Naive thymus-derived CD4-positive, alpha-beta T cell (primary cell): ENCODE measurements around the gene CNN1. TPM values are rescaled to one million over a fixed set of nuclear protein-coding genes. Genes with fewer than 3 reads are reported as not detected.

Source experiments
- ATAC-seq: fragments of 150-1000 bp; cut with Tn5 transposase; 2 replicates; pipeline ENCODE4 v1.10.0; 2021; ENCODE audit warnings: mild to moderate bottlenecking, moderate library complexity
- CTCF ChIA-PET: fragments of 350-600 bp; sonication (Branson Sonifier 250); formaldehyde crosslinking; loops from one replicate; lab custom pipeline; 2021; ENCODE audit warnings: antibody characterized with exemption; lab: Charles Lee
- POLR2A ChIA-PET: fragments of 350-600 bp; sonication (Branson Sonifier 250); formaldehyde crosslinking; loops from one replicate; lab custom pipeline; 2021; ENCODE audit warnings: antibody characterized with exemption, inconsistent platforms; lab: Charles Lee
- DNase-seq, 9 donors: peaks; one replicate each; pipeline versions ENCODE4 v3.0.0 to v3.0.0-alpha.2; 2020 to 2022; ENCODE audit warnings: mixed read lengths in 1 of 9
- H3K27ac ChIP-seq: one replicate; pipeline ENCODE4 v1.7.0; 2013; ENCODE audit warnings: mild to moderate bottlenecking, low read depth, low read length, moderate library complexity
- H3K27me3 ChIP-seq, 2 donors: one replicate each; pipeline ENCODE4 v1.7.0; 2013; ENCODE audit warnings: low read length in 2 of 2, mild to moderate bottlenecking in 2 of 2, moderate library complexity in 2 of 2; ENCODE audit not compliant: control insufficient read depth in 2 of 2, insufficient read depth in 2 of 2
- H3K36me3 ChIP-seq, 3 experiments: 1 replicate in 2 of 3; 2 replicates in 1 of 3; pipeline ENCODE4 v1.7.0; 2013; ENCODE audit warnings: low read length in 3 of 3, mild to moderate bottlenecking in 3 of 3, moderate library complexity in 1 of 3; ENCODE audit not compliant: insufficient read depth in 3 of 3, control insufficient read depth in 2 of 3
- H3K4me1 ChIP-seq, 2 donors: one replicate each; pipeline ENCODE4 v1.7.0; 2013; ENCODE audit warnings: low read length in 2 of 2, mild to moderate bottlenecking in 2 of 2, moderate library complexity in 1 of 2; ENCODE audit not compliant: control insufficient read depth in 2 of 2, insufficient read depth in 2 of 2
- H3K4me3 ChIP-seq: 2 replicates; pipeline ENCODE4 v1.7.0; 2013; ENCODE audit warnings: mild to moderate bottlenecking, low read length
- H3K9me3 ChIP-seq, 3 experiments: 1 replicate in 2 of 3; 2 replicates in 1 of 3; pipeline ENCODE4 v1.7.0; 2013; ENCODE audit warnings: low read length in 3 of 3; ENCODE audit not compliant: control insufficient read depth in 2 of 3
- H3K27ac Mint-ChIP-seq, 9 donors: one replicate each; pipeline ENCODE4 v1.8.0; 2020 to 2022; ENCODE audit warnings: mixed read lengths in 9 of 9, mild to moderate bottlenecking in 8 of 9, moderate library complexity in 5 of 9, inconsistent platforms in 2 of 9
- H3K27me3 Mint-ChIP-seq, 5 donors: one replicate each; pipeline ENCODE4 v1.8.0; 2021 to 2022; ENCODE audit warnings: mixed read lengths in 5 of 5, mild to moderate bottlenecking in 1 of 5
- H3K36me3 Mint-ChIP-seq, 5 donors: one replicate each; pipeline ENCODE4 v1.8.0; 2020 to 2022; ENCODE audit warnings: mixed read lengths in 5 of 5, mild to moderate bottlenecking in 3 of 5, inconsistent platforms in 1 of 5
- H3K4me1 Mint-ChIP-seq, 7 donors: one replicate each; pipeline ENCODE4 v1.8.0; 2020 to 2022; ENCODE audit warnings: mixed read lengths in 7 of 7, mild to moderate bottlenecking in 3 of 7, inconsistent platforms in 1 of 7
- H3K4me3 Mint-ChIP-seq, 10 donors: one replicate each; pipeline ENCODE4 v1.8.0; 2020 to 2022; ENCODE audit warnings: mild to moderate bottlenecking in 10 of 10, mixed read lengths in 10 of 10, moderate library complexity in 6 of 10, inconsistent platforms in 2 of 10
- H3K9me3 Mint-ChIP-seq, 11 donors: one replicate each; pipeline ENCODE4 v1.8.0; 2020 to 2022; ENCODE audit warnings: mixed read lengths in 11 of 11, mild to moderate bottlenecking in 4 of 11, inconsistent platforms in 1 of 11, moderate library complexity in 1 of 11
- intact Hi-C, 2 donors: fragments of 100-400 bp; cut with micrococcal nuclease; formaldehyde crosslinking; loops; one replicate each; pipeline ENCODE4 v1.15.1; 2023
- polyA plus RNA-seq, 2 donors: library from polyadenylated mRNA; unstranded; fragments of 300-500 nt; fragmentation: Illumina TruSeq; gene quantifications; one replicate each; pipeline ENCODE4 v1.2.3, GENCODE V29; 2021
- total RNA-seq, 6 experiments: library from RNA in 5 of 6; stranded (reverse) in 5 of 6; gene quantifications; 1 replicate in 5 of 6; 2 replicates in 1 of 6; pipeline ENCODE4 v1.2.3 and lab custom pipeline; 2021 to 2026

The CNN1 gene
- total and polyA plus RNA-seq, 7 experiments from 2014 or later = not detected

- no peaks in the 10 kb centered on the region for H3K27me3 Mint-ChIP-seq
- CTCF ChIA-PET = interaction anchor here (1.2 to 1.4 kb wide), 3 partner anchors 9 to 207 kb away, joined by 3 to 4 read pairs (median 3); no protein-coding TSS in a partner anchor
- POLR2A ChIA-PET = interaction anchor here (0.6 kb wide), 1 partner anchor 9 kb away, joined by 3 read pairs; no protein-coding TSS in a partner anchor
- H3K36me3 ChIP-seq = no peaks in the 10 kb centered on the region
- H3K4me1 ChIP-seq = no peaks in the 10 kb centered on the region
- H3K27me3 ChIP-seq = no peaks in the 10 kb centered on the region
- H3K4me1 Mint-ChIP-seq = peaks cover 0 to 16% (median 7%) of the 10 kb centered on the region in 7 donors
- H3K27ac Mint-ChIP-seq = peak overlapping the region in 1 of 9 donors; percentile 36
- DNase-seq = peak; percentile 58 to 80 (median 66)
- no peaks in the 10 kb centered on the region for H3K9me3 ChIP-seq
- H3K4me3 ChIP-seq = no peak overlapping the region
- intact Hi-C loops = loop anchor here (1.0 to 5.0 kb wide), 10 partner anchors 27 to 449 kb away; partner anchors contain the start of genes ECSIT (in 1 of the 2), EPOR (in 1 of the 2) and ZNF653 (in 1 of the 2)
- no peaks in the 10 kb centered on the region for H3K9me3 Mint-ChIP-seq
- peak; percentile 95 for ATAC-seq
- no peaks in the 10 kb centered on the region for H3K36me3 Mint-ChIP-seq
- no peak overlapping the region for H3K4me3 Mint-ChIP-seq
- H3K27ac ChIP-seq = no peak overlapping the region
Observed at GRCh38 chr19:11587302-11587974, 48.8 kb downstream of the CNN1 start.

- H3K36me3 Mint-ChIP-seq = no peaks in the 10 kb centered on the region
- H3K9me3 Mint-ChIP-seq = no peaks in the 10 kb centered on the region
- no peaks in the 10 kb centered on the region for H3K27me3 ChIP-seq
- H3K27ac ChIP-seq = no peak overlapping the region
- no peak overlapping the region for H3K4me3 ChIP-seq
- H3K4me1 Mint-ChIP-seq = peaks cover 0 to 16% (median 7%) of the 10 kb centered on the region in 7 donors
- DNase-seq (peak in 1 of 9 donors; percentile 15), ATAC-seq (no peak)
- H3K27me3 Mint-ChIP-seq = no peaks in the 10 kb centered on the region
- H3K4me1 ChIP-seq = no peaks in the 10 kb centered on the region
- H3K27ac Mint-ChIP-seq = peak overlapping the region in 1 of 9 donors; percentile 36
- no peak overlapping the region for H3K4me3 Mint-ChIP-seq
- H3K9me3 ChIP-seq = no peaks in the 10 kb centered on the region
- intact Hi-C loops = loop anchor here (1.0 to 5.0 kb wide), 10 partner anchors 28 to 450 kb away; partner anchors contain the start of genes ECSIT (in 1 of the 2), EPOR (in 1 of the 2) and ZNF653 (in 1 of the 2)
- H3K36me3 ChIP-seq = no peaks in the 10 kb centered on the region
- CTCF ChIA-PET = interaction anchor here (1.2 to 1.5 kb wide), 4 partner anchors 9 to 207 kb away, joined by 3 to 5 read pairs (median 4); no protein-coding TSS in a partner anchor
- POLR2A ChIA-PET = interaction anchor here (0.6 kb wide), 1 partner anchor 54 kb away, joined by 4 read pairs; no protein-coding TSS in a partner anchor
Observed at GRCh38 chr19:11587975-11588631, 49.5 kb downstream of the CNN1 start.

GRCh38 chr19:11594084-11594483 lies 55.4 kb downstream of the CNN1 start:
- Mint-ChIP-seq H3K36me3 (peaks cover 0 to 5% (median 0%) of the 10 kb centered on the region in 5 donors), H3K27ac (peak overlapping the region in 1 of 9 donors; percentile 38), H3K9me3 (no peaks in the 10 kb centered on the region), H3K4me3 (no peak overlapping the region), H3K27me3 (no peaks in the 10 kb centered on the region), H3K4me1 (peaks cover 11 to 18% (median 14%) of the 10 kb centered on the region in 7 donors)
- intact Hi-C loops = no loop called here
- POLR2A ChIA-PET = interaction anchor here (0.6 kb wide), 2 partner anchors 554 to 1937 kb away, joined by 3 to 5 read pairs; no protein-coding TSS in a partner anchor
- Histone ChIP-seq H3K27me3 (no peaks in the 10 kb centered on the region), H3K27ac (no peak overlapping the region), H3K36me3 (peaks cover 0 to 6% (median 0%) of the 10 kb centered on the region in 3 experiments), H3K4me1 (peaks cover 3 to 14% of the 10 kb centered on the region in 2 donors), H3K9me3 (no peaks in the 10 kb centered on the region), H3K4me3 (no peak overlapping the region)
- DNase-seq (no peak), ATAC-seq (no peak)
- CTCF ChIA-PET = interaction anchor here (0.7 to 1.2 kb wide), 3 partner anchors 67 to 217 kb away, joined by 3 to 4 read pairs (median 3); no protein-coding TSS in a partner anchor

- Mint-ChIP-seq H3K27ac (peak overlapping the region in 7 of 9 donors; percentile 79 to 94 (median 86)), H3K36me3 (peaks cover 0 to 16% (median 0%) of the 10 kb centered on the region in 5 donors), H3K9me3 (no peaks in the 10 kb centered on the region), H3K4me1 (peaks cover 18 to 34% (median 22%) of the 10 kb centered on the region in 7 donors), H3K4me3 (peak overlapping the region; percentile 87 to 96 (median 92)), H3K27me3 (no peaks in the 10 kb centered on the region)
- ATAC-seq (no peak), DNase-seq (no peak)
- POLR2A ChIA-PET = no interaction called here
- no peaks in the 10 kb centered on the region for H3K9me3 ChIP-seq
- peaks cover 0 to 6% (median 0%) of the 10 kb centered on the region in 3 experiments for H3K36me3 ChIP-seq
- H3K27ac ChIP-seq = peak overlapping the region; percentile 88
- peaks cover 3 to 14% of the 10 kb centered on the region in 2 donors for H3K4me1 ChIP-seq
- CTCF ChIA-PET = no interaction called here
- H3K27me3 ChIP-seq = no peaks in the 10 kb centered on the region
- intact Hi-C loops = loop anchor here in 1 of 2 donors (2.0 kb wide), 2 partner anchors 37 to 143 kb away; partner anchors contain the start of genes ELOF1 and ZNF823
- no peak overlapping the region for H3K4me3 ChIP-seq
Observed at GRCh38 chr19:11596156-11596555, 57.5 kb downstream of the CNN1 start.

- peak within 1 kb of the TSS; percentile 68 to 95 (median 91) for H3K27ac Mint-ChIP-seq
- peak within 1 kb of the TSS; percentile 87 to 96 (median 92) for H3K4me3 Mint-ChIP-seq
- no peaks in the 10 kb centered on the region for H3K27me3 Mint-ChIP-seq
- peaks cover 18 to 43% (median 27%) of the 10 kb centered on the region in 7 donors for H3K4me1 Mint-ChIP-seq
- Histone ChIP-seq H3K9me3 (no peaks in the 10 kb centered on the region), H3K4me1 (peaks cover 3 to 14% of the 10 kb centered on the region in 2 donors), H3K27me3 (no peaks in the 10 kb centered on the region), H3K27ac (peak within 1 kb of the TSS; percentile 88), H3K36me3 (peaks cover 0 to 6% (median 0%) of the 10 kb centered on the region in 3 experiments), H3K4me3 (peak within 1 kb of the TSS; percentile 85)
- peaks cover 0 to 6% (median 0%) of the 10 kb centered on the region in 11 donors for H3K9me3 Mint-ChIP-seq
- DNase-seq (peak; percentile 87 to 98 (median 96)), ATAC-seq (peak; percentile 100)
- intact Hi-C loops = loop anchor here (1.0 to 2.0 kb wide), 5 partner anchors 39 to 216 kb away; partner anchors contain the start of genes ZNF653 (in 2 of the 2), ELOF1 (in 1 of the 2), ODAD3 (in 1 of the 2) and PRKCSH (in 1 of the 2)
- ChIA-PET CTCF (interaction anchor here (0.6 kb wide), 2 partner anchors 12 to 288 kb away, joined by 3 to 5 read pairs; no protein-coding TSS in a partner anchor), POLR2A (interaction anchor here (0.6 to 1.5 kb wide), 4 partner anchors 10 to 460 kb away, joined by 3 to 4 read pairs (median 3); partner anchors contain the start of gene ELOF1)
- peaks cover 0 to 24% (median 6%) of the 10 kb centered on the region in 5 donors for H3K36me3 Mint-ChIP-seq
Observed at GRCh38 chr19:11597202-11598102, 58.8 kb downstream of the CNN1 start, which contains the start of gene ZNF627. Gene ZNF627 (plus strand): TSS chr19:11597483. CDS start chr19:11597628, 145 bp downstream.
